DND-41 (cell line): ENCODE measurements around the gene ADCY1.

Source experiments
- ATAC-seq: fragments of 200-7000 bp; cut with Tn5 transposase; 3 replicates; pipeline ENCODE4 v1.9.1; 2021; ENCODE audit warnings: low read depth; ENCODE audit not compliant: insufficient read depth
- DNase-seq: peaks from one replicate; pipeline ENCODE4 v3.0.0-alpha.2; 2020
- H2AFZ ChIP-seq: 2 replicates; pipeline ENCODE4 v1.6.0; 2012; ENCODE audit warnings: low read depth, low read length
- H3K27ac ChIP-seq: 2 replicates; pipeline ENCODE4 v1.5.1; 2012; ENCODE audit warnings: low read length, inconsistent platforms
- H3K27me3 ChIP-seq: fragments of 200-600 bp; sonication (generic); 2 replicates; pipeline ENCODE4 v1.6.0; 2012; ENCODE audit warnings: low read length, mild to moderate bottlenecking, inconsistent platforms; ENCODE audit not compliant: insufficient read depth, poor library complexity
- H3K36me3 ChIP-seq: 2 replicates; pipeline ENCODE4 v1.5.1; 2012; ENCODE audit warnings: low read length, inconsistent platforms; ENCODE audit not compliant: insufficient read depth
- H3K4me1 ChIP-seq: 2 replicates; pipeline ENCODE4 v1.5.1; 2012; ENCODE audit warnings: mild to moderate bottlenecking, low read length; ENCODE audit not compliant: insufficient read depth
- H3K4me2 ChIP-seq: 2 replicates; pipeline ENCODE4 v1.6.0; 2012; ENCODE audit warnings: mild to moderate bottlenecking, moderate library complexity, low read length, inconsistent platforms; ENCODE audit not compliant: insufficient read depth
- H3K4me3 ChIP-seq, 2 experiments: fragments of 200-600 bp in 1 of 2; shearing (Covaris generic) in 1 of 2; 2 replicates each; pipeline ENCODE4 v1.5.1; 2012 to 2016; ENCODE audit warnings: inconsistent platforms in 2 of 2, low read length in 2 of 2, mild to moderate bottlenecking in 2 of 2, low read depth in 1 of 2, moderate library complexity in 1 of 2
- H3K79me2 ChIP-seq: 2 replicates; pipeline ENCODE4 v1.6.0; 2012; ENCODE audit warnings: low read length, inconsistent platforms; ENCODE audit not compliant: insufficient read depth
- H3K9ac ChIP-seq: 2 replicates; pipeline ENCODE4 v1.6.0; 2012; ENCODE audit warnings: low read depth, mild to moderate bottlenecking, inconsistent platforms, low read length, moderate library complexity
- H3K9me3 ChIP-seq: 2 replicates; pipeline ENCODE4 v1.5.1; 2012; ENCODE audit warnings: low read length, moderate library complexity, mild to moderate bottlenecking, inconsistent platforms; ENCODE audit not compliant: insufficient read depth, severe bottlenecking
- H4K20me1 ChIP-seq: 2 replicates; pipeline ENCODE4 v1.6.0; 2012; ENCODE audit warnings: low read length; ENCODE audit not compliant: insufficient read depth
- EZH2 ChIP-seq: IDR thresholded peaks from 3 replicates; pipeline ENCODE4 v1.6.1; 2012; ENCODE audit warnings: borderline replicate concordance, low read depth, mild to moderate bottlenecking, moderate library complexity, low read length, inconsistent platforms; ENCODE audit not compliant: severe bottlenecking
- TF ChIP-seq, protein P1 (sequence below): IDR thresholded peaks from 2 replicates; pipeline ENCODE4 v1.5.1; 2012; ENCODE audit warnings: borderline replicate concordance, low read length, moderate library complexity, mild to moderate bottlenecking; ENCODE audit not compliant: poor library complexity, severe bottlenecking; ENCODE audit errors: extremely low read depth

Gene ADCY1

DNA sequence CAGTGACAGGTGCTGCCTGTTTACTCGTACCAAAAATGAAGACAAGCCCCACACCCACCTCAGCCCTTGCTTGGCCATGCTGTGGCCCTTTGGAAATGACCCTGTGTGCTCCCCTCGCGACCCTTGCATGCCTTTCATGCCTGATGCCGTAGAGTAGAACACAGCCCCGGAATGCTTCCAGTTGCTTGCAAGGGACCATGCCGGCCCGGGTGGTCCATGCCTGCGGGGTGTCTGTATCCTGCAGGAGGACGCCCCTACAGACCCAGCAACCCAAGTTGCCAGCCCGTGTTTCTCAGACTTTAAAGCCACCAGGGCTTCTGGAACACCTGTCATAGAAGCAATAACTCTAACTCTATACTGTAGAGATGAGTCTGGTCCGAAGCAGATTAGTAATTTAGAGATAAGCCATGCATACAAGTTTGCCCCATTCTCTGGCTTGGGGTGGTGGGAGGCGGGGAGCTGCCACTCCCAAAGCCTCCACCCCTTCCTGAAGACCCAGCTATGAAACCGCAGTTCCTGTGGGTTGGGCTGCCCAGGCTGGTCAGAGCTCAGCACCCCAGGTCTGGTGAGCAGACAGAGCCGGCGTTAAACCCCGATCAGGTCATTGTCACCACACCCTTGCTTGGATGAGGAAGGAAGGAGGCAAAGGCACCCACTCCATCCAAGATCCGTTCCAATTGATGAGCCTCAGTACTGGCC is 143.5 kb downstream of the ADCY1 start:
- H3K4me1 ChIP-seq, result peaks cover 7% of the 10 kb centered on the region
- H3K9me3 ChIP-seq, result no peaks in the 10 kb centered on the region
- no peak overlapping the region for H3K4me3 ChIP-seq
- no peak overlapping the region for H3K9ac ChIP-seq
- no peaks in the 10 kb centered on the region for H3K27me3 ChIP-seq
- no peak overlapping the region for H3K4me2 ChIP-seq
- no peak for DNase-seq
- TF ChIP-seq EZH2, result no peak
- TF ChIP-seq, protein P1, sequence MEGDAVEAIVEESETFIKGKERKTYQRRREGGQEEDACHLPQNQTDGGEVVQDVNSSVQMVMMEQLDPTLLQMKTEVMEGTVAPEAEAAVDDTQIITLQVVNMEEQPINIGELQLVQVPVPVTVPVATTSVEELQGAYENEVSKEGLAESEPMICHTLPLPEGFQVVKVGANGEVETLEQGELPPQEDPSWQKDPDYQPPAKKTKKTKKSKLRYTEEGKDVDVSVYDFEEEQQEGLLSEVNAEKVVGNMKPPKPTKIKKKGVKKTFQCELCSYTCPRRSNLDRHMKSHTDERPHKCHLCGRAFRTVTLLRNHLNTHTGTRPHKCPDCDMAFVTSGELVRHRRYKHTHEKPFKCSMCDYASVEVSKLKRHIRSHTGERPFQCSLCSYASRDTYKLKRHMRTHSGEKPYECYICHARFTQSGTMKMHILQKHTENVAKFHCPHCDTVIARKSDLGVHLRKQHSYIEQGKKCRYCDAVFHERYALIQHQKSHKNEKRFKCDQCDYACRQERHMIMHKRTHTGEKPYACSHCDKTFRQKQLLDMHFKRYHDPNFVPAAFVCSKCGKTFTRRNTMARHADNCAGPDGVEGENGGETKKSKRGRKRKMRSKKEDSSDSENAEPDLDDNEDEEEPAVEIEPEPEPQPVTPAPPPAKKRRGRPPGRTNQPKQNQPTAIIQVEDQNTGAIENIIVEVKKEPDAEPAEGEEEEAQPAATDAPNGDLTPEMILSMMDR, result no peak
- no peak overlapping the region for H2AFZ ChIP-seq
- no peak for ATAC-seq
- no peaks in the 10 kb centered on the region; the same call in 1 of the 2 replicates for H4K20me1 ChIP-seq
- no peaks in the 10 kb centered on the region; the same call in 1 of the 2 replicates for H3K36me3 ChIP-seq
- no peak overlapping the region for H3K27ac ChIP-seq
- no peaks in the 10 kb centered on the region for H3K79me2 ChIP-seq

DNA sequence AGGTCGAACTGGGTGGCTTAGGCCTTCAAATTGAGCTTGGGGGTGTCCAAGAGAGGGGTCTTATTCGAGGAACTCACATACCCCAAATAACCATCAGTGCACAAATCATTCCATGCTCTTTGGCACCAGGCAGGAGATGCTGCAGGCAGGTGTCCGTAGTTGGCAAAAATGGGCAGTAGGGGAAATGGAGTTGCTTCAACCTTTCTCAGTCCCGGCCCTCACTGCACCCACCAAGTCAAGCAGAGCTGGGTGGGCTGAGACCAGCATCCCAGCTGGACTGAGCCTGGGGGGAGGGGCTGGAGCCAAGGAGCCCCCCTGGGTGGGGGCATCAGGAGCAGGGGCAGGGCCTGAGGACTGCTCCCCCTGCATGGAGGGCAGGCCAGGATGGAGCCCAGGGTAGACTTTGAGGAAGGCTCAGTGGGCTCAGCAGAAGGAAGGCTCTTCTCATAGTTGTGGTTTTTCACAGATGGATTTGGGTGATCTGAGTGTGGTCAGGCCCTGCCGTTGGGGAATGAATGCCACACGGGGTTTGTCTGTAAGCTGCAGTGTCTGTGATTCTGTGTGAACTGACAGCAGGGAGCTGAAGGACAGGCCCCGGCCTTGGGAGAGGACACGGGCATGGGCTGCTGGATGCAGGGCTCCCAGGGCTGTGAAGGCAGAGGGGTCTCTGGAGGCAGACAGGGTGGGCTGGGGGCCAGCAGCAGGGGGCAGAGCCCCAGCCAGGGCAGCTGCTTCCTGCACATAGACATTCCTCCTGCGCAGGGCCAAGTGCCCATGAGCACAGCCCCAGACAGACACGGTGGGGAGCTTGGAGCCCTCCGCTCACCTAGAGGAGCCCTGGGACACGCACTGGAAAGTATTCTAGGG is 144.5 kb downstream of the ADCY1 start:
- peaks cover 7% of the 10 kb centered on the region for H3K4me1 ChIP-seq
- H3K27ac ChIP-seq, result no peak overlapping the region
- no peaks in the 10 kb centered on the region for H3K9me3 ChIP-seq
- H3K4me2 ChIP-seq, result no peak overlapping the region
- H3K9ac ChIP-seq, result no peak overlapping the region
- no peaks in the 10 kb centered on the region for H3K79me2 ChIP-seq
- TF ChIP-seq, protein P1, result no peak
- TF ChIP-seq EZH2, result no peak
- no peak overlapping the region for H3K4me3 ChIP-seq
- peaks cover 2% of the 10 kb centered on the region for H3K36me3 ChIP-seq
- DNase-seq, result peak; percentile 50
- peak; percentile 83 for ATAC-seq
- H3K27me3 ChIP-seq, result no peaks in the 10 kb centered on the region
- no peaks in the 10 kb centered on the region; the same call in 1 of the 2 replicates for H4K20me1 ChIP-seq
- no peak overlapping the region for H2AFZ ChIP-seq

DNA sequence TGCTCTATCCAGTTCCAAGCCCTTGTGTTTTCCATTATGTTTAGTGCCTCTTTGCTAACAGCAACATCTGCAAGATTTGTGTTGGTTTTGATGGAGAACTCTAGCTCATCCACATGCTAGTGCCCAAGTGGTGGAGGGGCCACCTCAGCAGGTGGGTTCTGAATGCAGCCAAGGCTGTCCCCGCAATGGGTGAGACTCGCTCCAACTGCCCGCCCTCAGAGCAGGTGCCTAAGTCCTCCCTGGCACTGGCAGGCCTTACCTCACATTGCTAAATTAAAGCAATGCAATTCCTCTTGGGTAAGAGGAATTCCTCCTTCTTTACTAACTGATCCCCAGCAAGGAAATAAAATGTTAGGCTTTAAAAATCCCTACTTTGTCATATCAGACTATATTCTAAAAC is 146.8 kb downstream of the ADCY1 start:
- no peak for TF ChIP-seq EZH2
- TF ChIP-seq, protein P1, result no peak
- Histone ChIP-seq H3K4me3 (no peak overlapping the region), H3K36me3 (peaks cover 16% of the 10 kb centered on the region), H3K79me2 (no peaks in the 10 kb centered on the region), H4K20me1 (no peaks in the 10 kb centered on the region; the same call in 1 of the 2 replicates), H3K27ac (no peak overlapping the region), H2AFZ (no peak overlapping the region), H3K9me3 (no peaks in the 10 kb centered on the region), H3K4me2 (no peak overlapping the region), H3K27me3 (no peaks in the 10 kb centered on the region), H3K4me1 (peaks cover 7% of the 10 kb centered on the region), H3K9ac (no peak overlapping the region)
- no peak for ATAC-seq
- no peak for DNase-seq
